Neural cell (in vitro differentiated cells): Measurements from ENCODE around the gene MAGEB3. TPM values are rescaled to one million over a fixed set of nuclear protein-coding genes. Genes with fewer than 3 reads are reported as not detected.

Experiments used
- H2AFZ ChIP-seq: fragments of 200-600, 300-800 bp; sonication (generic), shearing (Covaris generic); 2 replicates; pipeline ENCODE4 v1.6.0; 2014; ENCODE audit warnings: low read depth, mild to moderate bottlenecking, antibody characterized with exemption, low read length, moderate library complexity
- H3F3A ChIP-seq: fragments of 200-600 bp; shearing (Covaris generic); 2 replicates; pipeline ENCODE4 v1.6.1; 2016; ENCODE audit warnings: mild to moderate bottlenecking, moderate library complexity, mixed read lengths, antibody characterized with exemption, low read length; ENCODE audit not compliant: insufficient read depth, poor library complexity, severe bottlenecking
- H3K27ac ChIP-seq: fragments of 200-600, 300-800 bp; sonication (generic), shearing (Covaris generic); 2 replicates; pipeline ENCODE4 v1.5.1; 2014; ENCODE audit warnings: mild to moderate bottlenecking, low read length, moderate library complexity
- H3K27me3 ChIP-seq: fragments of 300-800, 200-600 bp; sonication (generic), shearing (Covaris generic); 2 replicates; pipeline ENCODE4 v1.6.0; 2014; ENCODE audit warnings: mild to moderate bottlenecking, low read depth, low read length, moderate library complexity; ENCODE audit not compliant: insufficient read depth
- H3K36me3 ChIP-seq: fragments of 300-800, 200-600 bp; sonication (generic), shearing (Covaris generic); 2 replicates; pipeline ENCODE4 v1.5.1; 2014; ENCODE audit warnings: mild to moderate bottlenecking, antibody characterized with exemption, low read length, moderate library complexity; ENCODE audit not compliant: insufficient read depth
- H3K4me2 ChIP-seq: fragments of 300-800, 200-600 bp; sonication (generic), shearing (Covaris generic); 2 replicates; pipeline ENCODE4 v1.6.0; 2014; ENCODE audit warnings: mild to moderate bottlenecking, low read length
- H3K4me3 ChIP-seq: fragments of 300-800, 200-600 bp; sonication (generic), shearing (Covaris generic); 2 replicates; pipeline ENCODE4 v1.5.1; 2014; ENCODE audit warnings: mild to moderate bottlenecking, low read length, moderate library complexity
- H3K79me2 ChIP-seq: fragments of 200-600 bp; shearing (Covaris generic); replicated peaks from 2 replicates; pipeline ENCODE4 v1.6.0; 2014; ENCODE audit warnings: mild to moderate bottlenecking, low read length, moderate library complexity; ENCODE audit not compliant: insufficient read depth
- H3K9ac ChIP-seq: fragments of 300-800, 200-600 bp; sonication (generic), shearing (Covaris generic); 2 replicates; pipeline ENCODE4 v1.6.1; 2016; ENCODE audit warnings: mild to moderate bottlenecking, low read length, mixed read lengths
- H3K9me2 ChIP-seq: fragments of 200-600 bp; shearing (Covaris generic); 2 replicates; pipeline ENCODE4 v1.6.1; 2016; ENCODE audit warnings: mild to moderate bottlenecking, low read length, mixed read lengths; ENCODE audit not compliant: insufficient read depth
- H3K9me3 ChIP-seq: fragments of 200-600, 300-800 bp; sonication (generic), shearing (Covaris generic); 2 replicates; pipeline ENCODE4 v1.6.1; 2016; ENCODE audit warnings: mild to moderate bottlenecking, mixed run types, low read length, moderate library complexity, mixed read lengths
- H4K20me1 ChIP-seq: fragments of 200-600 bp; shearing (Covaris generic); 2 replicates; pipeline ENCODE4 v1.6.1; 2016; ENCODE audit warnings: mild to moderate bottlenecking, mixed run types; ENCODE audit not compliant: insufficient read depth
- EP300 ChIP-seq: fragments of 450-650 bp; conservative IDR thresholded peaks from 2 replicates; pipeline ENCODE4 v1.6.1; 2014; ENCODE audit warnings: antibody characterized with exemption, mild to moderate bottlenecking, moderate library complexity; ENCODE audit not compliant: poor library complexity, severe bottlenecking
- EZH2 ChIP-seq: fragments of 200-600, 300-800 bp; shearing (Covaris generic), sonication (generic); IDR thresholded peaks from 2 replicates; pipeline ENCODE4 v1.6.1; 2014; ENCODE audit warnings: antibody characterized with exemption, low read length, borderline replicate concordance, mild to moderate bottlenecking; ENCODE audit not compliant: insufficient read depth, poor library complexity, severe bottlenecking
- MXI1 ChIP-seq: fragments of 450-650 bp; conservative IDR thresholded peaks from 2 replicates; pipeline ENCODE4 v1.6.1; 2014; ENCODE audit warnings: antibody characterized with exemption, mild to moderate bottlenecking; ENCODE audit not compliant: poor library complexity, severe bottlenecking
- POLR2AphosphoS5 ChIP-seq: IDR thresholded peaks from 2 replicates; pipeline ENCODE4 v1.6.1; 2012
- RAD21 ChIP-seq: fragments of 450-650 bp; conservative IDR thresholded peaks from 2 replicates; pipeline ENCODE4 v1.6.1; 2014; ENCODE audit warnings: antibody characterized with exemption, mild to moderate bottlenecking, moderate library complexity
- SMC3 ChIP-seq: fragments of 450-650 bp; conservative IDR thresholded peaks from 2 replicates; pipeline ENCODE4 v1.6.1; 2014; ENCODE audit warnings: antibody characterized with exemption, mild to moderate bottlenecking, moderate library complexity; ENCODE audit not compliant: poor library complexity
- TAF1 ChIP-seq: IDR thresholded peaks from 2 replicates; pipeline ENCODE4 v1.6.1; 2012; ENCODE audit warnings: low read depth
- polyA plus RNA-seq: library from polyadenylated mRNA; depleted of rRNA; stranded (reverse); fragments of >200 nt; gene quantifications from 2 replicates; pipeline ENCODE4 v1.2.3, GENCODE V29; 2014
- TF ChIP-seq, protein P1 (sequence below): fragments of 450-650 bp; IDR thresholded peaks from 2 replicates; pipeline ENCODE4 v1.5.1; 2014; ENCODE audit warnings: antibody characterized with exemption, mild to moderate bottlenecking, moderate library complexity; ENCODE audit not compliant: poor library complexity, severe bottlenecking
- TF ChIP-seq, protein P2 (sequence below): IDR thresholded peaks from 2 replicates; pipeline ENCODE4 v1.6.1; 2012; ENCODE audit warnings: borderline replicate concordance

MAGEB3 gene
- polyA plus RNA-seq, 1 donor from 2014 or later: not detected

DNA sequence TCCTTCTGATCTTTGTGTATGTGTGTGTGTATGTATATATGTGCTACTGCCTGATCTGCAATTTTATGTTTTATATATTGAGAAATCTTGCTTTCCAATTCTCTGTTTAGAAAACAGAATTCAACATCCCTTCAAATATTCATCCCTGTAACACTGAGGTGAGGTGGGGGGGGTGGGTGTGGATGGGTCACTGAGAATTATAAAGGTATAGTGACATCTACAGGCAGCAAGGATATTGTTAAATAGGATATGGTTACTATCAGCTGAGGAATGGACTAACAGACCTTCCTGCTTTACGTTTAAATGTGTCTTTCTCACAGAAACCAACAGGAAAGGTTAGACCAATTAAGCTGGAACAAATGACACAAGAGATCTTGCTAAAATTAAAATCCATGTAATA is 34.1 kb upstream of the MAGEB3 start:
- Histone ChIP-seq H4K20me1 (no peaks in the 10 kb centered on the region), H3K27me3 (no peaks in the 10 kb centered on the region), H3K4me2 (no peak overlapping the region)

GRCh38 chrX:30212172-30212571 is 18.3 kb upstream of the MAGEB3 start:
- H4K20me1 ChIP-seq: no peaks in the 10 kb centered on the region
- H3K79me2 ChIP-seq: no peaks in the 10 kb centered on the region
- H3F3A ChIP-seq: no peaks in the 10 kb centered on the region
- H3K9me2 ChIP-seq: no peaks in the 10 kb centered on the region
- no peaks in the 10 kb centered on the region for H3K27me3 ChIP-seq
- no peak overlapping the region for H3K27ac ChIP-seq
- TF ChIP-seq, protein P1, sequence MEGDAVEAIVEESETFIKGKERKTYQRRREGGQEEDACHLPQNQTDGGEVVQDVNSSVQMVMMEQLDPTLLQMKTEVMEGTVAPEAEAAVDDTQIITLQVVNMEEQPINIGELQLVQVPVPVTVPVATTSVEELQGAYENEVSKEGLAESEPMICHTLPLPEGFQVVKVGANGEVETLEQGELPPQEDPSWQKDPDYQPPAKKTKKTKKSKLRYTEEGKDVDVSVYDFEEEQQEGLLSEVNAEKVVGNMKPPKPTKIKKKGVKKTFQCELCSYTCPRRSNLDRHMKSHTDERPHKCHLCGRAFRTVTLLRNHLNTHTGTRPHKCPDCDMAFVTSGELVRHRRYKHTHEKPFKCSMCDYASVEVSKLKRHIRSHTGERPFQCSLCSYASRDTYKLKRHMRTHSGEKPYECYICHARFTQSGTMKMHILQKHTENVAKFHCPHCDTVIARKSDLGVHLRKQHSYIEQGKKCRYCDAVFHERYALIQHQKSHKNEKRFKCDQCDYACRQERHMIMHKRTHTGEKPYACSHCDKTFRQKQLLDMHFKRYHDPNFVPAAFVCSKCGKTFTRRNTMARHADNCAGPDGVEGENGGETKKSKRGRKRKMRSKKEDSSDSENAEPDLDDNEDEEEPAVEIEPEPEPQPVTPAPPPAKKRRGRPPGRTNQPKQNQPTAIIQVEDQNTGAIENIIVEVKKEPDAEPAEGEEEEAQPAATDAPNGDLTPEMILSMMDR: no peak
- TF ChIP-seq TAF1 (no peak), EP300 (no peak), RAD21 (no peak)
- H3K9me3 ChIP-seq: no peaks in the 10 kb centered on the region
- no peak overlapping the region for H2AFZ ChIP-seq
- H3K4me3 ChIP-seq: no peak overlapping the region
- no peak overlapping the region for H3K9ac ChIP-seq
- no peaks in the 10 kb centered on the region for H3K36me3 ChIP-seq
- H3K4me2 ChIP-seq: no peak overlapping the region

More for the DNA sequence above, 34.1 kb upstream of the MAGEB3 start:
- TF ChIP-seq SMC3 (no peak), TAF1 (no peak), EP300 (no peak), MXI1 (no peak), EZH2 (no peak), RAD21 (peak; percentile 56), POLR2AphosphoS5 (no peak)
- TF ChIP-seq, protein P2, sequence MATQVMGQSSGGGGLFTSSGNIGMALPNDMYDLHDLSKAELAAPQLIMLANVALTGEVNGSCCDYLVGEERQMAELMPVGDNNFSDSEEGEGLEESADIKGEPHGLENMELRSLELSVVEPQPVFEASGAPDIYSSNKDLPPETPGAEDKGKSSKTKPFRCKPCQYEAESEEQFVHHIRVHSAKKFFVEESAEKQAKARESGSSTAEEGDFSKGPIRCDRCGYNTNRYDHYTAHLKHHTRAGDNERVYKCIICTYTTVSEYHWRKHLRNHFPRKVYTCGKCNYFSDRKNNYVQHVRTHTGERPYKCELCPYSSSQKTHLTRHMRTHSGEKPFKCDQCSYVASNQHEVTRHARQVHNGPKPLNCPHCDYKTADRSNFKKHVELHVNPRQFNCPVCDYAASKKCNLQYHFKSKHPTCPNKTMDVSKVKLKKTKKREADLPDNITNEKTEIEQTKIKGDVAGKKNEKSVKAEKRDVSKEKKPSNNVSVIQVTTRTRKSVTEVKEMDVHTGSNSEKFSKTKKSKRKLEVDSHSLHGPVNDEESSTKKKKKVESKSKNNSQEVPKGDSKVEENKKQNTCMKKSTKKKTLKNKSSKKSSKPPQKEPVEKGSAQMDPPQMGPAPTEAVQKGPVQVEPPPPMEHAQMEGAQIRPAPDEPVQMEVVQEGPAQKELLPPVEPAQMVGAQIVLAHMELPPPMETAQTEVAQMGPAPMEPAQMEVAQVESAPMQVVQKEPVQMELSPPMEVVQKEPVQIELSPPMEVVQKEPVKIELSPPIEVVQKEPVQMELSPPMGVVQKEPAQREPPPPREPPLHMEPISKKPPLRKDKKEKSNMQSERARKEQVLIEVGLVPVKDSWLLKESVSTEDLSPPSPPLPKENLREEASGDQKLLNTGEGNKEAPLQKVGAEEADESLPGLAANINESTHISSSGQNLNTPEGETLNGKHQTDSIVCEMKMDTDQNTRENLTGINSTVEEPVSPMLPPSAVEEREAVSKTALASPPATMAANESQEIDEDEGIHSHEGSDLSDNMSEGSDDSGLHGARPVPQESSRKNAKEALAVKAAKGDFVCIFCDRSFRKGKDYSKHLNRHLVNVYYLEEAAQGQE: no peak
- TF ChIP-seq, protein P1: peak; percentile 47
- Histone ChIP-seq H2AFZ (no peak overlapping the region), H3K9me2 (no peaks in the 10 kb centered on the region), H3K79me2 (no peaks in the 10 kb centered on the region), H3K9ac (no peak overlapping the region), H3K36me3 (no peaks in the 10 kb centered on the region), H3K9me3 (no peaks in the 10 kb centered on the region), H3F3A (no peaks in the 10 kb centered on the region), H3K27ac (no peak overlapping the region), H3K4me3 (no peak overlapping the region)
